ENCODE measurements around the gene ADGRG1.

Gene ADGRG1

GRCh38 chr16:57591086-57591869, 37.2 kb upstream of the ADGRG1 start:
- H3K27ac ChIP-seq = no peak overlapping the region
- TF ChIP-seq CTCF (conservative IDR thresholded peaks at IDR 0.05) (peak; percentile 90), ZFX (IDR thresholded peaks at IDR 0.05) (no peak)

GRCh38 chr16:57591870-57592485, 36.5 kb upstream of the ADGRG1 start:
- TF ChIP-seq ZFX (IDR thresholded peaks at IDR 0.05) (no peak), CTCF (conservative IDR thresholded peaks at IDR 0.05) (no peak)
- H3K27ac ChIP-seq = no peak overlapping the region

GRCh38 chr16:57592591-57593003, 35.8 kb upstream of the ADGRG1 start:
- TF ChIP-seq CTCF (conservative IDR thresholded peaks at IDR 0.05) = no peak
- no peak for TF ChIP-seq ZFX (IDR thresholded peaks at IDR 0.05)

GRCh38 chr16:57593021-57593420, 35.4 kb upstream of the ADGRG1 start:
- TF ChIP-seq CTCF (conservative IDR thresholded peaks at IDR 0.05) (no peak), ZFX (IDR thresholded peaks at IDR 0.05) (no peak)
- no peak overlapping the region for H3K27ac ChIP-seq

More at GRCh38 chr16:57592591-57593003, 35.8 kb upstream of the ADGRG1 start:
- no peak overlapping the region for H3K27ac ChIP-seq

GRCh38 chr16:57593990-57594389, 34.4 kb upstream of the ADGRG1 start:
- TF ChIP-seq ZFX (IDR thresholded peaks at IDR 0.05) (no peak), CTCF (conservative IDR thresholded peaks at IDR 0.05) (no peak)
- no peak overlapping the region for H3K27ac ChIP-seq

- TF ChIP-seq CTCF (conservative IDR thresholded peaks at IDR 0.05) = no peak
- TF ChIP-seq ZFX (IDR thresholded peaks at IDR 0.05) = no peak
- H3K27ac ChIP-seq = no peak overlapping the region
Observed at GRCh38 chr16:57594531-57595031, 33.8 kb upstream of the ADGRG1 start.

- H3K27ac ChIP-seq = peak overlapping the region; percentile 58
Observed at GRCh38 chr16:57596234-57596633, 32.2 kb upstream of the ADGRG1 start.
